Keratinocyte (primary cell): Measurements from ENCODE around the gene VGLL3. TPM values are rescaled to one million over a fixed set of nuclear protein-coding genes. Genes with fewer than 3 reads are reported as not detected.

ENCODE experiments used
- DNase-seq: peaks from one replicate; pipeline ENCODE4 v3.0.0-alpha.2; 2011; ENCODE audit warnings: low read depth, missing footprints, low spot score
- FAIRE-seq: peaks from 2 replicates; lab custom pipeline; 2011; peaks lifted over from hg19 to GRCh38; lab: Jason Lieb, UNC
- H2AFZ ChIP-seq: 2 replicates; pipeline ENCODE4 v1.6.0; 2012; ENCODE audit warnings: low read length, control low read depth, inconsistent platforms; ENCODE audit not compliant: control insufficient read depth
- H3K27ac ChIP-seq: 2 replicates; pipeline ENCODE4 v1.5.1; 2011; ENCODE audit warnings: low read length; ENCODE audit not compliant: control insufficient read depth, insufficient read depth
- H3K27me3 ChIP-seq: 3 replicates; pipeline ENCODE4 v1.6.0; 2011; ENCODE audit warnings: low read length; ENCODE audit not compliant: control insufficient read depth, insufficient read depth; ENCODE audit errors: extremely low read depth
- H3K36me3 ChIP-seq, 2 experiments: 2 replicates in 1 of 2; 3 replicates in 1 of 2; pipeline ENCODE4 v1.5.1; 2011; ENCODE audit warnings: low read length in 2 of 2, mild to moderate bottlenecking in 1 of 2; ENCODE audit not compliant: control insufficient read depth in 2 of 2, insufficient read depth in 2 of 2; ENCODE audit errors: extremely low read depth in 1 of 2
- H3K4me1 ChIP-seq: 3 replicates; pipeline ENCODE4 v1.5.1; 2011; ENCODE audit warnings: low read length; ENCODE audit not compliant: control insufficient read depth, insufficient read depth; ENCODE audit errors: extremely low read depth
- H3K4me2 ChIP-seq: 3 replicates; pipeline ENCODE4 v1.6.0; 2011; ENCODE audit warnings: low read depth, low read length; ENCODE audit not compliant: control insufficient read depth, insufficient read depth; ENCODE audit errors: extremely low read depth
- H3K4me3 ChIP-seq, 3 experiments: fragments of 200-600 bp in 1 of 3; sonication (generic) in 1 of 3; 2 replicates in 2 of 3; 3 replicates in 1 of 3; pipeline ENCODE4 v1.5.1; 2011 to 2016; ENCODE audit warnings: low read length in 3 of 3, mild to moderate bottlenecking in 3 of 3, control low read depth in 2 of 3, inconsistent platforms in 1 of 3, low read depth in 1 of 3, mixed read lengths in 1 of 3, mixed run types in 1 of 3, moderate library complexity in 1 of 3; ENCODE audit not compliant: control insufficient read depth in 2 of 3, insufficient read depth in 2 of 3; ENCODE audit errors: extremely low read depth in 1 of 3
- H3K79me2 ChIP-seq: 2 replicates; pipeline ENCODE4 v1.6.0; 2012; ENCODE audit warnings: low read length; ENCODE audit not compliant: control insufficient read depth, insufficient read depth
- H3K9ac ChIP-seq: 3 replicates; pipeline ENCODE4 v1.6.0; 2011; ENCODE audit warnings: low read length; ENCODE audit not compliant: control insufficient read depth, insufficient read depth; ENCODE audit errors: extremely low read depth
- H3K9me1 ChIP-seq: 3 replicates; pipeline ENCODE4 v1.6.0; 2011; ENCODE audit warnings: low read length; ENCODE audit not compliant: control insufficient read depth, insufficient read depth; ENCODE audit errors: extremely low read depth
- H3K9me3 ChIP-seq: 2 replicates; pipeline ENCODE4 v1.5.1; 2012; ENCODE audit warnings: low read depth, low read length; ENCODE audit not compliant: control insufficient read depth
- H4K20me1 ChIP-seq: 3 replicates; pipeline ENCODE4 v1.6.0; 2011; ENCODE audit warnings: low read length; ENCODE audit not compliant: control insufficient read depth, insufficient read depth; ENCODE audit errors: extremely low read depth
- CTCF ChIP-seq, 3 experiments: IDR thresholded peaks in 1 of 3; conservative IDR thresholded peaks in 1 of 3; optimal IDR thresholded peaks in 1 of 3; 2 replicates in 2 of 3; 3 replicates in 1 of 3; pipeline versions ENCODE3 to v1.5.1; 2011; ENCODE audit warnings: low read length in 3 of 3, mild to moderate bottlenecking in 3 of 3, moderate library complexity in 2 of 3, control low read depth in 1 of 3, inconsistent platforms in 1 of 3; ENCODE audit not compliant: insufficient read depth in 2 of 3; ENCODE audit errors: extremely low read depth in 1 of 3
- EZH2 ChIP-seq: IDR thresholded peaks from one replicate; pipeline ENCODE4 v1.6.1; 2012; ENCODE audit warnings: inconsistent platforms, mild to moderate bottlenecking, low read length, moderate library complexity
- dilution Hi-C: fragments of 300-500 bp; cut with MboI; formaldehyde crosslinking; loops from one replicate; pipeline ENCODE4 v1.7.0; 2020; ENCODE audit warnings: low sequenced_read_pairs; ENCODE audit not compliant: extremely low pct_ligation_motif_present
- polyA plus RNA-seq, 5 experiments: library from polyadenylated mRNA; depleted of rRNA in 3 of 5; stranded (reverse) in 3 of 5; stranded (forward) in 1 of 5; unstranded in 1 of 5; fragments of >200 nt; gene quantifications; 1 replicate in 1 of 5; 2 replicates in 3 of 5; 3 replicates in 1 of 5; pipeline versions ENCODE4 v1.2.1 to v1.2.3, GENCODE V29; 2011 to 2012; ENCODE audit warnings: missing spikeins in 2 of 5, low read depth in 1 of 5, low replicate concordance in 1 of 5

The VGLL3 gene
- polyA plus RNA-seq, 1 donor (not counting 4 experiments of a cell fraction or from before 2014, with no cell fraction given) = 2.6 TPM

- H3K79me2 ChIP-seq = no peaks in the 10 kb centered on the region
- TF ChIP-seq EZH2 (no peak), CTCF (optimal IDR thresholded peaks at IDR 0.05 in 1 of 3, IDR thresholded peaks at IDR 0.05 in 1 of 3, conservative IDR thresholded peaks at IDR 0.05 in 1 of 3; ENCODE audit: extremely low read depth in 1 of 3, insufficient read depth in 2 of 3, low read length in 3 of 3) (no peak)
Measured at GRCh38 chr3:86954747-86955146, 36.2 kb downstream of the VGLL3 start.

GRCh38 chr3:86954226-86954625, 36.7 kb downstream of the VGLL3 start:
- TF ChIP-seq CTCF (optimal IDR thresholded peaks at IDR 0.05 in 1 of 3, IDR thresholded peaks at IDR 0.05 in 1 of 3, conservative IDR thresholded peaks at IDR 0.05 in 1 of 3; ENCODE audit: extremely low read depth in 1 of 3, insufficient read depth in 2 of 3, low read length in 3 of 3) = no peak
- no peak for TF ChIP-seq EZH2

More at GRCh38 chr3:86954747-86955146, 36.2 kb downstream of the VGLL3 start:
- H3K4me1 ChIP-seq = peaks cover 13% of the 10 kb centered on the region
- no peaks in the 10 kb centered on the region for H3K9me3 ChIP-seq
- H3K36me3 ChIP-seq = no peaks in the 10 kb centered on the region
- no peaks in the 10 kb centered on the region for H4K20me1 ChIP-seq
- no peak overlapping the region for H2AFZ ChIP-seq
- H3K9me1 ChIP-seq = no peaks in the 10 kb centered on the region
- DNase-seq (no peak), FAIRE-seq (no peak)
- H3K4me3 ChIP-seq = no peak overlapping the region
- H3K27ac ChIP-seq = no peak overlapping the region
- no peak overlapping the region for H3K4me2 ChIP-seq
- dilution Hi-C loops = no loop called here
- H3K27me3 ChIP-seq = no peaks in the 10 kb centered on the region
- no peak overlapping the region for H3K9ac ChIP-seq

More at GRCh38 chr3:86954226-86954625, 36.7 kb downstream of the VGLL3 start:
- Histone ChIP-seq H3K27me3 (no peaks in the 10 kb centered on the region), H3K9me1 (no peaks in the 10 kb centered on the region), H3K4me2 (no peak overlapping the region), H3K9me3 (no peaks in the 10 kb centered on the region), H3K4me1 (peaks cover 15% of the 10 kb centered on the region), H2AFZ (no peak overlapping the region), H3K27ac (no peak overlapping the region), H3K4me3 (no peak overlapping the region), H3K36me3 (no peaks in the 10 kb centered on the region), H3K9ac (no peak overlapping the region), H4K20me1 (no peaks in the 10 kb centered on the region), H3K79me2 (no peaks in the 10 kb centered on the region)
- FAIRE-seq (no peak), DNase-seq (no peak)
- dilution Hi-C loops = no loop called here
